Skeletal muscle tissue (tissue), 4 donors: Measurements from ENCODE around the gene PLCB1. TPM values are rescaled to one million over a fixed set of nuclear protein-coding genes. Genes with fewer than 3 reads are reported as not detected.
"Not testable (repeated sequence)": the region's sequence is repeated elsewhere in the genome, so short reads cannot be mapped to it uniquely, and the experiment has no call there.

Experiments used
- H3K27ac ChIP-seq: one replicate; pipeline ENCODE4 v1.7.0; 2013; ENCODE audit warnings: mild to moderate bottlenecking, low read depth, low read length, inconsistent platforms
- H3K27me3 ChIP-seq, 3 donors: one replicate each; pipeline ENCODE4 v1.7.0; 2013; ENCODE audit warnings: low read length in 3 of 3; ENCODE audit not compliant: control insufficient read depth in 3 of 3, insufficient read depth in 3 of 3
- H3K36me3 ChIP-seq, 3 donors: one replicate each; pipeline ENCODE4 v1.7.0; 2013; ENCODE audit warnings: low read length in 3 of 3; ENCODE audit not compliant: control insufficient read depth in 3 of 3, insufficient read depth in 3 of 3
- H3K4me1 ChIP-seq, 3 donors: one replicate each; pipeline ENCODE4 v1.7.0; 2013; ENCODE audit warnings: low read length in 3 of 3, mild to moderate bottlenecking in 3 of 3; ENCODE audit not compliant: control insufficient read depth in 3 of 3, insufficient read depth in 3 of 3
- H3K4me3 ChIP-seq, 3 donors: one replicate each; pipeline ENCODE4 v1.7.0; 2013; ENCODE audit warnings: low read length in 3 of 3
- H3K9ac ChIP-seq, 3 donors: one replicate each; pipeline ENCODE4 v1.7.0; 2013; ENCODE audit warnings: low read length in 3 of 3, mild to moderate bottlenecking in 3 of 3, moderate library complexity in 2 of 3, low read depth in 1 of 3
- H3K9me3 ChIP-seq, 3 donors: one replicate each; pipeline ENCODE4 v1.7.0; 2013; ENCODE audit warnings: low read length in 3 of 3; ENCODE audit not compliant: control insufficient read depth in 3 of 3
- total RNA-seq: library from RNA; depleted of rRNA; stranded (reverse); fragments of >200 nt; gene quantifications from one replicate; pipeline ENCODE4 v1.2.3, GENCODE V29; 2014
- donor health status: Osteomylitis.

Gene PLCB1
- total RNA-seq, result 13.0 TPM

DNA sequence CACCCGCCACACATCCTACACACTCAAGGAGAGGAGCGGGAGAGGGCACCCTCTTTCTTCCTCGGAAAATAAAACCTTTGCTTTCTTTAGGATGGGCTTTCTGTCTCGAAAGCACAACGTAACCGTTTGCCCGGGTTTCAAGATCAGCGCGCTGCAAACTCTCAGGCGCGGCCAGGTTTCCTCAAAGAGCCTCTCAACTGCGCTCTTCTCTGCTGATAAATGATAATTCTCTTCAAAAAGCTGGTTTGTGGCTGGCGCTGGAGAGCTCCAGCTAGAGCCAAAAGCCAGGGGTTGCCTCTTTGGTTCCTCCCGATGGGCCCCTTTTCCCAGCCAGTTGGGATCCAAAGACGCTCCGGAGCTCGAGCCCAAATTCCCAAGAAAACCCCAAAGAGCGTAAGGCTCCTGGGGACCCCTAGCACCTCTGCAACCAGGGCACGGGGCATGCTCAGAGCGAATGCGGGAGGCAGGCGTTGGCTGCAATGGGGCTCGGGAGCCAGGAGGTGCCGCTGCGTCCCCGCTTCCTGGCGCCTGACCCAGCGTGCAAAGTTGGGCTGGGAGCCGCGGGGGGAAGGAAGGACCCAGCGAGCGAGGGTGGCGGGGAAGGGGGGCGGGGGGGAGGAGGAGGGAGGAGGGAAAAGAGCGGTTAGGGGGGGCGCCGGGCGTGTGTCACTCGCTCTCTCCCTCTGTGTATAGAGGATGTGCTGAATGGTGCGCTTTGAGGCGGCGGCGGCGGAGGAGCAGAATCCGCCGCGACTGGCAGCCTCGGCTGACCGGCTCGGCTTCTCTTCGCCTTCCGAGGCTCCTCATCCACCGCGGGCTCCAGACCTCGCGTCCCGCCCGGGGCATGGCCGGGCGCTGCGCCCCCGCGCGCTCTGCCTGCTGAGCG, at the start of gene PLCB1:
PLCB1 (plus strand) TSS at position 669 of the 886 bp plus-strand sequence. CDS start 386 bp downstream, outside the sequence.
- Histone ChIP-seq H3K27ac (no peak within 1 kb of the TSS), H3K4me1 (peaks cover 8 to 11% (median 9%) of the 10 kb centered on the region in 3 donors), H3K27me3 (no peaks in the 10 kb centered on the region), H3K4me3 (peak within 1 kb of the TSS; percentile 73 to 82 (median 79)), H3K36me3 (no peaks in the 10 kb centered on the region), H3K9me3 (no peaks in the 10 kb centered on the region), H3K9ac (peak within 1 kb of the TSS; percentile 79 to 80 (median 79))

DNA sequence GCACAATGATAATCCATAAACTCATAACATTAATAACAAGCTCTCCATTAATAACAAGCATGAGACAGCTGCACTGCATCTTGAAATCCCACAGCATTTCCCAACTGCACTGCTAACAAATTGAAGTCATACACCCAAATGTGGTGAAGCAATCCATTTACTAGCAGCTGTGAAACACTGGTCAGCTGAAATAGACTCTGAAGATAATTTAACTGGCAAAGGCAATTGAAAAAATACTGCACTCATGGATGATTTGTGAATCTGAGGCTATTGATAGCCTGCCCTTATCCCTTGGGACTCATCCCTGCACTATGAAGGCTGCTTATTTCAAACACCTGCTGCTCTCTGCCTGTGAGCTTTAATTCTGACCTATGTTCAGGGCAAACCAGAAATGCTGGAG, 49.1 kb upstream of the PLCB1 start:
- H3K4me1 ChIP-seq, result peaks cover 0 to 6% (median 4%) of the 10 kb centered on the region in 3 donors
- no peak overlapping the region for H3K9ac ChIP-seq
- no peaks in the 10 kb centered on the region for H3K27me3 ChIP-seq
- no peaks in the 10 kb centered on the region for H3K36me3 ChIP-seq
- H3K4me3 ChIP-seq, result no peak overlapping the region
- H3K9me3 ChIP-seq, result no peaks in the 10 kb centered on the region
- no peak overlapping the region for H3K27ac ChIP-seq

DNA sequence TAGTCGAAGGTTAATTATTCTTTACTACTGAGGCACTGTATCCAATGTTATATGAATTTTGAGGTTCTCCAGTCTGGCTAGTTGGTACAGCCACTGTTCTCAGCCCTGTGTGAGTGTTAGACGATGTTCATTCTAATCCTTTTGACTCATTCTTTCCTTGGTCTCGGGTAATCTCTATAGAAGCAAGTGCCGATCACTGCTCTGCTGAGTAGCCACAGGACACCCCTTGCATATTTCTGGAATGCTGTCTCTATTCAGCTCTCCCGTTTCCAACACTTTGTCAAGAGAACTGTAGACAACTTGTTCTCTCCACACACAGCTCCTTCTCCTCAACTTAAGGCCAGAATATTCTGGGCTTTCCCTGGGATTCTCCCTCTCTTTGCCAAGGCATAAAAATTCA, 42.4 kb upstream of the PLCB1 start:
- Histone ChIP-seq H3K9me3 (no peaks in the 10 kb centered on the region), H3K4me1 (peaks cover 0 to 2% (median 0%) of the 10 kb centered on the region in 3 donors), H3K4me3 (no peak overlapping the region), H3K27ac (no peak overlapping the region), H3K36me3 (no peaks in the 10 kb centered on the region), H3K9ac (no peak overlapping the region), H3K27me3 (no peaks in the 10 kb centered on the region)

DNA sequence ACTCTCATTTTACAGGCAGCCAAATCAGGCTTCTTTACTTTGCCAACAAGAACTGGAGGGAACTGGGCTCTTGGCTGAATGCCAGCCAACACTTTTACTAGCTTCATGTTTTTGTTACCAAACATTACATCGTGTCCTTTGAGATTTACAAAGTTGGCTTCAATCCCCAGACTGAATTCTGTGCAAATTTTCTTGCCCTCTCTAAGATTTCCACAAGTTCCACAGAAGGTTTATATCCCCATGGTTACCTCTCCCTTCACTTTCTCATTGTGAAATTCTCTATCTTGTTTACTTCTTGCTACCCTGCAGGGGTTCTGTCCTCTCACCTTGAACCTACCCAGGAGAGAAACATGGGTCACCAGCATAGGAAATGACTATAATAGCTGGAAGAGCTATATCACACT, 37.6 kb upstream of the PLCB1 start:
- no peaks in the 10 kb centered on the region for H3K9me3 ChIP-seq
- H3K36me3 ChIP-seq, result no peaks in the 10 kb centered on the region
- H3K9ac ChIP-seq, result no peak overlapping the region
- H3K27me3 ChIP-seq, result no peaks in the 10 kb centered on the region
- H3K4me3 ChIP-seq, result no peak overlapping the region
- H3K27ac ChIP-seq, result no peak overlapping the region
- H3K4me1 ChIP-seq, result peaks cover 0 to 2% (median 0%) of the 10 kb centered on the region in 3 donors

DNA sequence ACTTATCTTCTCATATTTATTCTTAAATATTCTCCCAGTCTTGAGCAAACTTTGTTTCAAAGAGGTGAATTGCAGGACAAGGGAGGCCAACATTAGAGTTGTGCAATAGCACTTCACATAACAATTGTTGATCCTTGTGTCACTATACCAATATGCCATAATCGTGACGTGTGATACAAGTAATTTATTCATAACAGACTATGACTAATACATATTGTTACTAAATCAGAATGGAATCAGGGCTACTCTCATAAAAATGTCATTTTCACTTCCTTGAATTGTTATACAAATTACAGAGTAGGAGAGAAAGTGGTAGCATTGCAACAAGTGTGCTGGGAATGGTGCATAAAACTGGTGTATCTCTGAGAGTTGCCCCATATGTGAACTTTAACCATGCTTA, 37.2 kb upstream of the PLCB1 start:
- peaks cover 0 to 2% (median 0%) of the 10 kb centered on the region in 3 donors for H3K4me1 ChIP-seq
- H3K4me3 ChIP-seq, result no peak overlapping the region
- no peaks in the 10 kb centered on the region for H3K9me3 ChIP-seq
- H3K9ac ChIP-seq, result no peak overlapping the region
- no peaks in the 10 kb centered on the region for H3K27me3 ChIP-seq
- no peak overlapping the region for H3K27ac ChIP-seq
- H3K36me3 ChIP-seq, result no peaks in the 10 kb centered on the region

DNA sequence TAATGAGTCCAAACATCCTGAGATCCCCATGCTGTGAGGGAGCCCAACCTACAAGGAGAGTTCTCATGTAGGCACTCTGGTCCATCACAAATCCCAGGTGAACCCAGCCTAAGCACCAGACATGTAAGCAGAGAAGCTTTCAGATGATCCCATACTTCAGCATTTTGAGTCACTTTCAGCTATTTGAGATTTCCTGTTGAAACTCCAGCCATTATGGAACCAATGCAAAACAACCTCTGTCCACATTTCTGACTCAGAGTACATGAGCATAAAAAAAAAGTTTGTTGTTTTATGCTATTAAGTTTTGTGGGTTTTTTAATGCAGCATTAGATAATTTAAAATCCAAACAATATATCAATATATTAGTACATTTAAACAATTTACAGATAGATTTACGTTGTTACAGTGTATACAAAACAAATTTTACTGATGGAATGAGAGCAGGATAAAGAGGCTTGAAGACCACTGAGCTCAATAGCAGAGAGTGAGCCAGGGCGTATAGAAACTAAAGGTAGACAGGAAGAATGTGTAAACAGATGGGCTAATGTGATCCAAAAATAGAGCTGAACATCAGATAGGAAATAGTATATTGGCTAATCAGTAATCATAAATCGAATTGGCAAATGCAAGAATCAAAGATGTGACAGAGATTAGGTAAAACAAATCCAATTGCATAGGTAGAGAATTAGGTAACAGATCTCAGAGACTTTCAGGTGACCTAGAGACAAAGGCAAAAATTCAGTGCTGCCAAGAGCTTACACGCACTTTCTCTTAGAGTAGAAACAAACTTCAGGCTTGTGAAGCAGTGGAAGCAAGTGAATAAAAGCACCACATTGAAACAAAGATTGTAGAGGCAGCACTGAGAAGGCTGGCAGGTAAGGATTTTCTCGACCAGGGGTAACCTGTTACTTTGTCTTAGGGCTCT, 36.2 kb upstream of the PLCB1 start:
- Histone ChIP-seq H3K4me3 (no peak overlapping the region), H3K4me1 (peaks cover 0 to 2% (median 0%) of the 10 kb centered on the region in 3 donors), H3K9ac (no peak overlapping the region), H3K27ac (no peak overlapping the region), H3K27me3 (no peaks in the 10 kb centered on the region), H3K9me3 (no peaks in the 10 kb centered on the region), H3K36me3 (no peaks in the 10 kb centered on the region)

DNA sequence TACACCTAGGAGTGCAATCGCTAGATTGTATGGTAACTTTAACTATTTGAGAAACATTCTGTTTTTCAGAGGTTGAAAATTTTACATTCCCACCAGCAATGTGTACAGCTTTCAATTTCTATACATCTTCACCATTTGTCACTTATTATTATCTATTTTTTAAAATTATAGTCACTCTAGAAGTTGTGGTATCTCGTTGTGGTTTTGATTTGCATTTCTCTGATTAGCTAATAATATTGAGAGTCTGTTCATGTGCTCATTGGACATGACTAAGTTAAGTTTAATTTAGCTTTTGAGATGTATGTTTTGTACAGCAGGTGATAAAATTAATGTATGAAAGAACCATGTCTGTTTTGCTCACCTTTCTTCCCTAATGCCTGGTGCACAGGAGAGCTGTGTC, 34.8 kb upstream of the PLCB1 start:
- Histone ChIP-seq H3K36me3 (no peaks in the 10 kb centered on the region), H3K9ac (no peak overlapping the region), H3K27ac (no peak overlapping the region), H3K9me3 (no peaks in the 10 kb centered on the region), H3K4me3 (no peak overlapping the region), H3K27me3 (no peaks in the 10 kb centered on the region), H3K4me1 (peaks cover 0 to 2% (median 0%) of the 10 kb centered on the region in 3 donors)

DNA sequence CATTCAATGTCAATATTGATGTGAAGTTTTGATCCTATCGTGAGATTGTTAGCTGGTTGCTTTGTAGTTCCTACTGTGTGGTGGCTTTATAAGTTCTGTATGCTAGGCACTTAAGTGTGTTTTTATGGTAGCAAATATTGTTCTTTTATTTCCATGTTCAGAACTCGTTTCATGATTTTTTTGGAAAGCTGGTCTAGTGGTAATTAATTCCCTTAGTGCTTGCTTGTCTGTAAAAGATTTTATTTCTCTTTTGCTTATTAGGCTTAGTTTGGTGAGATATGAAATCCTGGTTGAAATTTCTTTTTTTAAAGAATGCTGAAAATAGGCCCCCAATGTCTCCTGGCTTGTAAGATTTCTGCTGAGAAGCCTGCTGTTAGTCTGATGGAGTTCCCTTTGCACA, 27.8 kb upstream of the PLCB1 start:
- Histone ChIP-seq H3K4me1 (no peaks in the 10 kb centered on the region), H3K4me3 (no peak overlapping the region), H3K9ac (no peak overlapping the region), H3K36me3 (no peaks in the 10 kb centered on the region), H3K9me3 (peaks cover 5 to 11% (median 9%) of the 10 kb centered on the region in 3 donors), H3K27ac (no peak overlapping the region), H3K27me3 (no peaks in the 10 kb centered on the region)

DNA sequence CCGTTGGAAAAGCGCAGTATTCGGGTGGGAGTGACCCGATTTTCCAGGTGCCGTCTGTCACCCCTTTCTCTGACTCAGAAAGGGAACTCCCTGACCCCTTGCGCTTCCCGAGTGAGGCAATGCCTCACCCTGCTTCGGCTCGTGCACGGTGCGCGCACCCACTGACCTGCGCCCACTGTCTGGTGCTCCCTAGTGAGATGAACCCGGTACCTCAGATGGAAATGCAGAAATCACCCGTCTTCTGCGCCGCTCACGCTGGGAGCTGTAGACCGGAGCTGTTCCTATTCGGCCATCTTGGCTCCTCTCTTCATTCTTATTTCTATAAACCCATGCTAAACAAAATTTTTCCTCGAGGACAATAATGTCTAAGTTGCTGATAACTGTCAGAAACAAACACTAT, 17.5 kb upstream of the PLCB1 start:
- not testable (repeated sequence) for H3K4me1 ChIP-seq

DNA sequence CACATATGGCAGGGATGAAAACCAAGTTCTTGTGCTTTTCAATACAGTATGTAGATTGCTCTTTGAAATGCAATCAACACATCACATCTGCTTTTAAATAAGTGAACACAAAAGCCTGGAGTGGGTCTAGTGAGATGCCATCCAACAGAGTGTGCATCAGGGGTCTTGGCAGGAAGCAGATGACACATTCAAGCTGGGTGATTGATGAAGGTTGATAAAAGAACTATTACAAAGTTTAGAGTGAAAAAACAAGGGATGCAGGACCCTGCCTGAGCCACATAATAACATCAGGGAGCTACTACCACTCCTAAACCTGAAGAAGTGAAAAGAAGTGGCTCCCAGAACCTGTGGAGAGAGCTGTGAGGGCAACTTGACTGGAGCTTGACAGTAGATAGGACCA, 16.6 kb upstream of the PLCB1 start:
- Histone ChIP-seq H3K9me3 (no peaks in the 10 kb centered on the region), H3K4me1 (no peaks in the 10 kb centered on the region), H3K27me3 (no peaks in the 10 kb centered on the region), H3K9ac (no peak overlapping the region), H3K4me3 (no peak overlapping the region), H3K27ac (no peak overlapping the region), H3K36me3 (no peaks in the 10 kb centered on the region)

More for the DNA sequence above, 17.5 kb upstream of the PLCB1 start:
- not testable (repeated sequence) for H3K4me3 ChIP-seq, H3K27ac ChIP-seq, H3K9me3 ChIP-seq, H3K27me3 ChIP-seq, H3K36me3 ChIP-seq, H3K9ac ChIP-seq
